HG02840 (cell line): ENCODE data around the gene GOLGA8Q.
"Not testable (repeated sequence)": the region's sequence is repeated elsewhere in the genome, so short reads cannot be mapped to it uniquely, and the experiment has no call there.

ENCODE experiments used
- ATAC-seq: cut with Tn5 transposase; IDR thresholded peaks from one replicate; pipeline ENCODE4 v1.9.1; 2021; ENCODE audit warnings: mild to moderate bottlenecking, moderate library complexity, moderate number of reproducible peaks; ENCODE audit not compliant: unreplicated experiment, low FRiP score

Gene GOLGA8Q

GRCh38 chr15:30551750-30552149 lies at the start of gene GOLGA8Q:
Gene GOLGA8Q, plus strand, starts transcription at chr15:30552050. Its CDS starts 28 bp downstream, at chr15:30552078.
- not testable (repeated sequence) for ATAC-seq

DNA sequence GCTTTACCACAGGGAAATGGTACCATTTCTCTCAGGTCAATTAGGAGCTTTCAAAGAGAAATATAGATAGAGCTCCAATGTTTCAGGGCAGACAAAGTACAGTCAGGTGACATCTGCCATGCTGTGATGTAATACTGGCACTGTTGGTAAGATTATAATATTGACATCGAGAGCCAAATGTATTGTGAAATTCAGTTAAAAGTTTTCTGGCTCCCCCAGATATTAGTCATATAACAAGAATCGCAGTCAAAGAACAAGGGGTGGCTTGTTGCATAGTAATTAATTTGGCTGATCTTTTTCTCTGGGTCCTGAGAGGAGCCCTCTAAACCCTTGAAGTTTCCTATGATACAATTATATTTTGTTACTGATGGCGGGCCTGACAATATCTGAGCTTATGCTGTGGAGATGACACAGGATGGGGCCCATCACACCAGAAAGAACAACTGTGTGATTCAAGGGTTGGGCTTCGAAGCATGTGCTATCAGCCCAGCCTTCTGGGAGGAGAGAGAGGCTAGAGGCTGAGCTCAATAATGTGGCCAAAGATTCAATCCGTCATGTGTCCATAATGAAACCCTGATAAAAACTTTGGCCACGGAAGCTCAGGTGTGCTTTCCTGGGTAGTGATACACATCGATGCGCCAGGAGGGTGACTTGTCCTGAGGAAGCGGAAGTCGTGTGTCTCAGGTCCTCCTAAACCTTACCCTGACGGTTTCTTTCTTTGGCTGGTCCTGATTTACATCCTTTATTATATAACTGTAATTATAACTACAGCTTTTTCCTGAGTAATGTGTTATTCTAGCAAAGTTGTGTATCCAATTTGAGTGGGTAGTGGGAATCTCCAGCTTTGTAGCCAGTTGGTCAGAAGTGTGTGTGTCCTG lies 48.7 kb upstream of the GOLGA8Q start:
- not testable (repeated sequence) for ATAC-seq

- ATAC-seq: not testable (repeated sequence)
Measured at GRCh38 chr15:30504162-30504843, 47.5 kb upstream of the GOLGA8Q start.

- ATAC-seq: not testable (repeated sequence)
Measured at GRCh38 chr15:30514545-30514944, 37.3 kb upstream of the GOLGA8Q start.

GRCh38 chr15:30523453-30524243 lies 28.2 kb upstream of the GOLGA8Q start:
- not testable (repeated sequence) for ATAC-seq

DNA sequence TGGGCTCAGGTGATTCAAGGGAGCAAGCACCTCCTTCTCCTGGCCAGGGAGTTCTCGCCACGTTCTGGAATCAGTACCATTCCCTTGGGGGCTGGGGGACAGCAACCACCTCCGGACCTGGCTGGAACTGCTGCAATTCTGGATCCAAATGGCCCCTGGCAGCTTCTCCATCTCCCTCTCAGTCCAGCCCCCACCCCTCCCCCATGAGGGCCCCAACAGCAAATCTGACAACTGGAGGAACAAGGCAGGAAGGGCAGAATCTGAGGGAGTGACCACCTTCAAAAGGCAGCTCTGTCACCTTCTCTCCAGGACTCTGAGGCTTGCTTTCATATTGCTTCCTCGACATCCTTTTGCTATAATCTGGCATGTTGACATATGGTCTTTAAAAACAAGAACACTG lies 25.9 kb upstream of the GOLGA8Q start:
- not testable (repeated sequence) for ATAC-seq

- not testable (repeated sequence) for ATAC-seq
Measured at GRCh38 chr15:30529049-30529448, 22.8 kb upstream of the GOLGA8Q start.

- ATAC-seq: not testable (repeated sequence)
Measured at GRCh38 chr15:30566949-30567348, 15.1 kb downstream of the GOLGA8Q start.

- ATAC-seq: not testable (repeated sequence)
Measured at GRCh38 chr15:30573012-30573491, 21.2 kb downstream of the GOLGA8Q start.

DNA sequence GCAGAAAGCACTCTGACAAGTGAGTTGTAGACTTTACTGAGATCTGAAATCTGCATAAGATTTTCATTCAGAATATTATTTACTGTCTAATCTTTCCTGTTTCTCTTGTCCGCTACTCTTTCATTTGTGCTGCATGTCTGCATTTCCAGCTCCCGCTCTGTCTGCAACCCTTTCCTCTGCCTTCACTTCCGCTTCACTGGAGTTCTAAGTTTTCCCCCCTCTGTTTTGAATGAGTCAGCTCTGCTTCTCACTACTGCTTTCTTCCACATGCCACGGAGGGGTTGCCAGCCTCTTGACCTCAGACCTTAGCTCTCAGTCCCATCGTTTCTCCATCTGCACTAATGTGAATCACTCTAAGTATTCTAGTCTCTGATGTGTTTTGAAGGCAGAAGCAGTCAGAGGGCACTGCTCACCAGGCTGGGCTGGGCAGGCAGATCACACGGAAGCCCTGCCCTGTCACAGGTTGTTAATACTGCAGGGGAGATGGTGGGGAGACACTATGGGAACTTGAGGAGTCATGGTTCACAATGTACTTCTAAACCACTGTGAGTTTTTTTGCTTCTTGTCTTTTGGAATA lies 27.6 kb downstream of the GOLGA8Q start:
- ATAC-seq: not testable (repeated sequence)

DNA sequence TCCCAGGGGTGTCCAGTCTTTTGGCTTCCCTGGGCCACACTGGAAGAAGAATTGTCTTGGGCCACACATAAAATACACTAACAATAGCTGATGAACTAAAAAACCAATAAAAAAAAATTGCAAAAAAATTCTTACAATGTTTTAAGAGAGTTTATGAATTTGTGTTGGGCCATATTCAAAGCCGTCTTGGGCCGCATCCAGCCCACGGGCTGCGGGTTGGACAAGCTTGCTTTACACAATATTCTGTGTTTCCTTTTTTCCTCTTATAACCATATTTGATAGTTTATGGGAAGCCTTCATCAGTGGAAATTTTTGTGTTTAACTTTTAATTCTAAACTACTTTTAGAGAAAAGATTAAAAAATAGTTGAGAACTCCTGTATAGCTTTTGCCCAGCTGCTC lies 28.9 kb downstream of the GOLGA8Q start:
- ATAC-seq: not testable (repeated sequence)

GRCh38 chr15:30598953-30599352 lies 47.1 kb downstream of the GOLGA8Q start:
- not testable (repeated sequence) for ATAC-seq

GRCh38 chr15:30603796-30604195 lies 51.9 kb downstream of the GOLGA8Q start, which contains the start of gene GOLGA8H:
Gene GOLGA8H, plus strand, starts transcription at chr15:30604028. Its CDS starts 98 bp downstream, at chr15:30604126.
- not testable (repeated sequence) for ATAC-seq
